ENCODE results near the gene SLC16A3.

The SLC16A3 gene

GRCh38 chr17:82287868-82288801, 59.3 kb downstream of the SLC16A3 start:
- no peak for DNase-seq
